ENCODE measurements around the gene CNDP1. TPM values are rescaled to one million over a fixed set of nuclear protein-coding genes. Genes with fewer than 3 reads are reported as not detected.
A peak's percentile ranks its signal among the peaks of the same experiment; 100 is the strongest.

The CNDP1 gene
- total RNA-seq, 1 experiment from 2014 or later, result not detected

GRCh38 chr18:74623047-74623816, 88.9 kb downstream of the CNDP1 start:
- no peaks in the 10 kb centered on the region for H3K36me3 Mint-ChIP-seq (ENCODE audit: insufficient read depth, unreplicated experiment)
- intact Hi-C loops (cut with micrococcal nuclease), result no loop called here
- no peaks in the 10 kb centered on the region for H3K27me3 Mint-ChIP-seq (ENCODE audit: insufficient read depth, unreplicated experiment)
- no peak overlapping the region for H3K4me3 Mint-ChIP-seq (ENCODE audit: unreplicated experiment)
- peak; percentile 10 for DNase-seq (ENCODE audit: unreplicated experiment)
- no TSS peak for BruUV-seq (replicated peaks)
- CTCF ChIA-PET, result interaction anchor here (0.7 to 1.4 kb wide), 5 partner anchors 20 to 1639 kb away, joined by 3 to 4 read pairs (median 3); no protein-coding TSS in a partner anchor
- POLR2A ChIA-PET, result interaction anchor here (0.7 kb wide), 1 partner anchor 418 kb away, joined by 3 read pairs; no protein-coding TSS in a partner anchor
- H3K4me1 Mint-ChIP-seq (ENCODE audit: insufficient read depth, unreplicated experiment), result no peaks in the 10 kb centered on the region
- TF ChIP-seq CTCF (IDR thresholded peaks at IDR 0.05; ENCODE audit: unreplicated experiment), result no peak
- H3K9me3 Mint-ChIP-seq (ENCODE audit: unreplicated experiment), result no peaks in the 10 kb centered on the region
- no peak overlapping the region for H3K27ac Mint-ChIP-seq (ENCODE audit: low read depth, unreplicated experiment)

- no peak overlapping the region for H3K27ac Mint-ChIP-seq (ENCODE audit: low read depth, unreplicated experiment)
- ChIA-PET CTCF (interaction anchor here (0.5 to 1.2 kb wide), 4 partner anchors 19 to 1358 kb away, joined by 3 to 4 read pairs (median 3); no protein-coding TSS in a partner anchor), POLR2A (no interaction called here)
- H3K4me1 Mint-ChIP-seq (ENCODE audit: insufficient read depth, unreplicated experiment), result no peaks in the 10 kb centered on the region
- H3K4me3 Mint-ChIP-seq (ENCODE audit: unreplicated experiment), result no peak overlapping the region
- H3K27me3 Mint-ChIP-seq (ENCODE audit: insufficient read depth, unreplicated experiment), result no peaks in the 10 kb centered on the region
- no peak for TF ChIP-seq CTCF (IDR thresholded peaks at IDR 0.05; ENCODE audit: unreplicated experiment)
- no peaks in the 10 kb centered on the region for H3K36me3 Mint-ChIP-seq (ENCODE audit: insufficient read depth, unreplicated experiment)
- intact Hi-C loops (cut with micrococcal nuclease), result no loop called here
- BruUV-seq (replicated peaks), result no TSS peak
- H3K9me3 Mint-ChIP-seq (ENCODE audit: unreplicated experiment), result no peaks in the 10 kb centered on the region
- DNase-seq (ENCODE audit: unreplicated experiment), result no peak
Observed at GRCh38 chr18:74624466-74624865, 90.2 kb downstream of the CNDP1 start.

- Mint-ChIP-seq H3K36me3 (ENCODE audit: insufficient read depth, unreplicated experiment) (no peaks in the 10 kb centered on the region), H3K27me3 (ENCODE audit: insufficient read depth, unreplicated experiment) (no peaks in the 10 kb centered on the region), H3K4me1 (ENCODE audit: insufficient read depth, unreplicated experiment) (no peaks in the 10 kb centered on the region), H3K9me3 (ENCODE audit: unreplicated experiment) (no peaks in the 10 kb centered on the region), H3K27ac (ENCODE audit: low read depth, unreplicated experiment) (no peak overlapping the region), H3K4me3 (ENCODE audit: unreplicated experiment) (no peak overlapping the region)
- CTCF ChIA-PET, result interaction anchor here (0.5 to 0.7 kb wide), 2 partner anchors 543 to 784 kb away, joined by 3 to 4 read pairs; no protein-coding TSS in a partner anchor
- POLR2A ChIA-PET, result no interaction called here
- intact Hi-C loops (cut with micrococcal nuclease), result no loop called here
- no peak for TF ChIP-seq CTCF (IDR thresholded peaks at IDR 0.05; ENCODE audit: unreplicated experiment)
- DNase-seq (ENCODE audit: unreplicated experiment), result no peak
- BruUV-seq (replicated peaks), result no TSS peak
Observed at GRCh38 chr18:74625157-74625556, 90.9 kb downstream of the CNDP1 start.

- no peaks in the 10 kb centered on the region for H3K27me3 Mint-ChIP-seq (ENCODE audit: insufficient read depth, unreplicated experiment)
- H3K9me3 Mint-ChIP-seq (ENCODE audit: unreplicated experiment), result no peaks in the 10 kb centered on the region
- H3K27ac Mint-ChIP-seq (ENCODE audit: low read depth, unreplicated experiment), result no peak overlapping the region
- no peaks in the 10 kb centered on the region for H3K4me1 Mint-ChIP-seq (ENCODE audit: insufficient read depth, unreplicated experiment)
- ChIA-PET CTCF (interaction anchor here (2.3 kb wide), 1 partner anchor 27 kb away, joined by 5 read pairs; no protein-coding TSS in a partner anchor), POLR2A (no interaction called here)
- no peaks in the 10 kb centered on the region for H3K36me3 Mint-ChIP-seq (ENCODE audit: insufficient read depth, unreplicated experiment)
- intact Hi-C loops (cut with micrococcal nuclease), result no loop called here
- no peak overlapping the region for H3K4me3 Mint-ChIP-seq (ENCODE audit: unreplicated experiment)
- TF ChIP-seq CTCF (IDR thresholded peaks at IDR 0.05; ENCODE audit: unreplicated experiment), result no peak
- DNase-seq (ENCODE audit: unreplicated experiment), result no peak
- no TSS peak for BruUV-seq (replicated peaks)
Observed at GRCh38 chr18:74626049-74626874, 92.0 kb downstream of the CNDP1 start.

All from MCF 10A (cell line).